Osteocyte (in vitro differentiated cells): ENCODE measurements around the gene SPTBN1. TPM values are rescaled to one million over a fixed set of nuclear protein-coding genes. Genes with fewer than 3 reads are reported as not detected.

ENCODE experiments used
- DNase-seq: peaks from one replicate; pipeline ENCODE4 v3.0.0; 2021; ENCODE audit warnings: mixed read lengths; ENCODE audit not compliant: unreplicated experiment; ENCODE audit errors: extremely low spot score
- H3K27ac Mint-ChIP-seq: one replicate; pipeline ENCODE4 v1.8.0; 2021; ENCODE audit warnings: mild to moderate bottlenecking, mixed read lengths; ENCODE audit not compliant: unreplicated experiment
- H3K27me3 Mint-ChIP-seq: one replicate; pipeline ENCODE4 v1.8.0; 2021; ENCODE audit warnings: mixed read lengths; ENCODE audit not compliant: unreplicated experiment
- H3K36me3 Mint-ChIP-seq: one replicate; pipeline ENCODE4 v1.8.0; 2021; ENCODE audit warnings: mixed read lengths; ENCODE audit not compliant: unreplicated experiment
- H3K4me1 Mint-ChIP-seq: one replicate; pipeline ENCODE4 v1.8.0; 2021; ENCODE audit warnings: mixed read lengths; ENCODE audit not compliant: unreplicated experiment
- H3K4me3 Mint-ChIP-seq: one replicate; pipeline ENCODE4 v1.8.0; 2021; ENCODE audit warnings: mild to moderate bottlenecking, moderate library complexity, mixed read lengths; ENCODE audit not compliant: unreplicated experiment
- H3K9me3 Mint-ChIP-seq: one replicate; pipeline ENCODE4 v1.8.0; 2021; ENCODE audit warnings: mixed read lengths; ENCODE audit not compliant: unreplicated experiment
- total RNA-seq: library from RNA; stranded (reverse); gene quantifications from 2 replicates; pipeline ENCODE4 v1.2.1, GENCODE V29; 2021
- TF ChIP-seq, protein P1 (sequence below): fragments of 200-600 bp; sonication (generic); IDR thresholded peaks from 2 replicates; pipeline ENCODE4 v1.5.0; 2021; ENCODE audit warnings: antibody characterized with exemption, mild to moderate bottlenecking, moderate library complexity

The SPTBN1 gene
- total RNA-seq, 1 donor from 2014 or later, result 248 TPM

DNA sequence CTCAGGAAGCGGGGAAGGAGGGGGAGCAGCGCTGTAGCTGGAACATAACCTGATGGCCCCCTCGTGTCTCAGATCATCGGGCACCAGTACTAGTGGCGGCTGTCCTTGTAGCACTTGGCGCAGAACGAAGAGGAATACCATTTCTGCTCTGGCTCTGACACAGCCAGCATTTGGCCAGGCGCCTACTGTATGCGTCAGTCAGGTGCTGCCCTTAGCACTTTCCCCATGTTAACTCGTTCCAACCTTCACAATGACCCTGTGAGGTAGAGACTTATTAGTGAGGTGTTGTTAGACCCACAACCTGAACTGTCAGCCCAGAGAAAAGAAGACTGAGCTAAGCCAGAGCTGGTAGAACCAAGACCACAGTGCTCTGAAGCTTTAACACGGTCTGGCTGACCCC lies 219.6 kb downstream of the SPTBN1 start:
- Mint-ChIP-seq H3K4me3 (no peak overlapping the region), H3K27me3 (no peaks in the 10 kb centered on the region), H3K27ac (no peak overlapping the region), H3K4me1 (peaks cover 7% of the 10 kb centered on the region), H3K9me3 (no peaks in the 10 kb centered on the region), H3K36me3 (peaks cover 8% of the 10 kb centered on the region)
- TF ChIP-seq, protein P1, sequence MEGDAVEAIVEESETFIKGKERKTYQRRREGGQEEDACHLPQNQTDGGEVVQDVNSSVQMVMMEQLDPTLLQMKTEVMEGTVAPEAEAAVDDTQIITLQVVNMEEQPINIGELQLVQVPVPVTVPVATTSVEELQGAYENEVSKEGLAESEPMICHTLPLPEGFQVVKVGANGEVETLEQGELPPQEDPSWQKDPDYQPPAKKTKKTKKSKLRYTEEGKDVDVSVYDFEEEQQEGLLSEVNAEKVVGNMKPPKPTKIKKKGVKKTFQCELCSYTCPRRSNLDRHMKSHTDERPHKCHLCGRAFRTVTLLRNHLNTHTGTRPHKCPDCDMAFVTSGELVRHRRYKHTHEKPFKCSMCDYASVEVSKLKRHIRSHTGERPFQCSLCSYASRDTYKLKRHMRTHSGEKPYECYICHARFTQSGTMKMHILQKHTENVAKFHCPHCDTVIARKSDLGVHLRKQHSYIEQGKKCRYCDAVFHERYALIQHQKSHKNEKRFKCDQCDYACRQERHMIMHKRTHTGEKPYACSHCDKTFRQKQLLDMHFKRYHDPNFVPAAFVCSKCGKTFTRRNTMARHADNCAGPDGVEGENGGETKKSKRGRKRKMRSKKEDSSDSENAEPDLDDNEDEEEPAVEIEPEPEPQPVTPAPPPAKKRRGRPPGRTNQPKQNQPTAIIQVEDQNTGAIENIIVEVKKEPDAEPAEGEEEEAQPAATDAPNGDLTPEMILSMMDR, result no peak
- peak; percentile 64 for DNase-seq

DNA sequence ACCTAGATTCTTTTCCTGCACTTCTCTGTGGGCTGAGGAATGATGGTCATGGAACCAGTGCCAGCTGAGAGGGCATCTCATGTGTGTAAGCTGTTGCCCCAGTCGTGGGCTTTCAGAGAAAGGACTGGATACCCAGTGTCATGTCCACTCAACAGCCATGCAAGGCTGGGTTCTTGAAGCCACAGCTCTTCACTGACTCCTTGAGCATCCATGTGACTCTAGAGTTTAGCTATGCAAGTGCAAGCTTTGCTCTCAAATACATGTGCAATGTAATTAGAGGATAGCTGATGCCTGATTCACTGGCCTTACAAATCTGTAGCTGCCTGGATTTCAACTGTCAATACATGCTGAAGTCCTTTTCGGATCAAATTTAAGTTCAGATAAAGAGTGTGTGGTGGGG lies 220.5 kb downstream of the SPTBN1 start:
- H3K27ac Mint-ChIP-seq, result no peak overlapping the region
- no peak overlapping the region for H3K4me3 Mint-ChIP-seq
- no peaks in the 10 kb centered on the region for H3K9me3 Mint-ChIP-seq
- H3K27me3 Mint-ChIP-seq, result no peaks in the 10 kb centered on the region
- no peak for DNase-seq
- H3K36me3 Mint-ChIP-seq, result peaks cover 5% of the 10 kb centered on the region
- TF ChIP-seq, protein P1, result no peak
- H3K4me1 Mint-ChIP-seq, result peaks cover 7% of the 10 kb centered on the region

DNA sequence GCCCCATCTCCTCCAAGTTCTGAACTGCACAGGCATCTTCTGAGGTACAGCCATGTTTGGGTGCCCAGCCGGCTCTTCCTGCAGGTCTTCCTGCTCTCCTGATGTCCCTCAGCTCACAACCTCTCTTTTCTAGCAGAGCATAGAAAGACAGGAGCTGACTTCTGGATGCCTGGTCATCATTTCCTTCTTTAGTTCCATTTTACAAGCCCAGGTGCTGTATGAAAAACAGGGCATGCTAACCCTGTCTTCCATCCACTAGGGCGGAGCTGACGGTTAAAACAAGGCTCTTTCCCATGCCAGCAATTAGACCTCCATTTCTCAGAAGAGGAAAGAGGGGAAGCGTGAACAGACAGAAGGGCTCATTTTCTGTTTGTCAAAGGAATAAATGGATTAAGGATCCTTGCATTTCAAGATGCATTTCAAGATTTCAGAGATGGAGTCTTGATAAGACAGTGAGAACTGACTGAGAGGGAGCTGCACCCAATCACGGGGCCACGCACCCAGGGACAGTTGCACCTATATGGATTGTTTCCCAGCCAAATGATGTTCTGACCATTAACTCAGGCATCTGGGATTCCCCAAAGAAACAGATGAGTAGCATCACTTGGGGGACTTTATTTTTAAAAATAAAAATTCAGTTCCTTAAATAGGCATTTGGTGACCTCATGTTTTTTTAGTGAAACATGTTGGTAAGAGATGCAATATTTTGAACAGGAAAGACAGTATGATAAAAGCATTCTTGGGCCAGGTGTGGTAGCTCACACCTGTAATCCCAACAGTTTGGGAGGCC lies 221.5 kb downstream of the SPTBN1 start:
- peaks cover 7% of the 10 kb centered on the region for H3K4me1 Mint-ChIP-seq

DNA sequence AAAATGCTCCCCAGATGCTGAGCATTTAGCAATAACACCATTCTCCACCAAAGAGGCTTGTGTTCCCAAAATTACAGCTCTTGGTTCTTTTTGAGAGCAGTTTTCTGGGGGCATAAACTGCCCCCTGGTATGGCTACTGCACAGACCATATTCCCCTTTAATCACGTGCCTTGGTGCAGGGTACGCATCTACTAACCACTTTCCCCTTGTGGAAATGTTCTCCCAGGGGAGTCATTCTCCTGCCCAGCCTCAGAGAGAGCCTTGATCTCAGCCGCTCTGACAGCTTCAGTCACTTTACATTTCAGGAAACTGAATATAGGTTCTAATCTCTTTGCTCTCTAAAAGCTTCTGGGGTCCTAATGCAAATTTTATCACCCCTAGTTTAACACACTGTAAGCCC lies 222.6 kb downstream of the SPTBN1 start:
- H3K27me3 Mint-ChIP-seq, result no peaks in the 10 kb centered on the region
- DNase-seq, result no peak
- no peaks in the 10 kb centered on the region for H3K9me3 Mint-ChIP-seq
- no peak overlapping the region for H3K4me3 Mint-ChIP-seq
- TF ChIP-seq, protein P1, result no peak
- no peaks in the 10 kb centered on the region for H3K36me3 Mint-ChIP-seq
- no peak overlapping the region for H3K27ac Mint-ChIP-seq
- peaks cover 6% of the 10 kb centered on the region for H3K4me1 Mint-ChIP-seq

More for the DNA sequence above, 221.5 kb downstream of the SPTBN1 start:
- Mint-ChIP-seq H3K4me3 (no peak overlapping the region), H3K27me3 (no peaks in the 10 kb centered on the region), H3K36me3 (peaks cover 2% of the 10 kb centered on the region), H3K9me3 (no peaks in the 10 kb centered on the region), H3K27ac (no peak overlapping the region)
- TF ChIP-seq, protein P1, result no peak
- DNase-seq, result no peak

DNA sequence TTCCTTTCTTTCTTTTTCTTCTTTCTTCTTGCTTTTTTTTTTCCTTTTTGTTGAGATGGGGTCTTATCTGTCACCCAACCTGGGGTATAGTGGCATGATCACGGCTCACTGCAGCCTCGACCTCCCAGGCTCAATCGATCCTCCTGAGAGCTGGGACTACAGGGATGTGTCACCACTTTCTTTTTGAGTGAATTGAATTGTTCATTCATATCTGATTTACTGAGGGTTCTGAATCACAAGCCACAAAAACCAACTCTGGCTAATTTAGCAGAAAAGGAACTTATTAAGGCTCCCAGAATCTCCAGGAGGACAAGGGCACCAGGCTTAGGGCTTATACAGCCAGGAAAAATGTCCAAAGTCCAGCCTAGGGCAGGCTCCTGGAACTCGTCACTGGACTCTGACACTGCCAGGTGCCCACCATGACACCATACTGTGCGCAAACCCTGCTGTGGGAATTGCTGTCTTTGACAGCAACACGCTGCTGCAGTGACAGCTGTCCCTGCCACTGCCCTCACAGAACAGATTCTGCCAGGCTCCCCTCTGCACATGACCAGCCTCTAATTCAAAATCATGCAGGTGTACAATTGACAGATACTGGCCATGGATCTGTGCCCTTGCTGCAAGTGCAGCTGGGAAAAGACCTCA lies 224.4 kb downstream of the SPTBN1 start:
- Mint-ChIP-seq H3K4me3 (no peak overlapping the region), H3K4me1 (peaks cover 6% of the 10 kb centered on the region), H3K27ac (no peak overlapping the region), H3K27me3 (no peaks in the 10 kb centered on the region), H3K36me3 (no peaks in the 10 kb centered on the region), H3K9me3 (no peaks in the 10 kb centered on the region)
- TF ChIP-seq, protein P1, result no peak
- DNase-seq, result no peak
